HuH-7.5 (cell line): Measurements from ENCODE around the gene STK32B.
"Not testable (repeated sequence)": the region's sequence is repeated elsewhere in the genome, so short reads cannot be mapped to it uniquely, and the experiment has no call there.

Source experiments
- DNase-seq: peaks from one replicate; pipeline ENCODE4 v3.0.0; 2011; ENCODE audit warnings: low spot score

The STK32B gene

DNA sequence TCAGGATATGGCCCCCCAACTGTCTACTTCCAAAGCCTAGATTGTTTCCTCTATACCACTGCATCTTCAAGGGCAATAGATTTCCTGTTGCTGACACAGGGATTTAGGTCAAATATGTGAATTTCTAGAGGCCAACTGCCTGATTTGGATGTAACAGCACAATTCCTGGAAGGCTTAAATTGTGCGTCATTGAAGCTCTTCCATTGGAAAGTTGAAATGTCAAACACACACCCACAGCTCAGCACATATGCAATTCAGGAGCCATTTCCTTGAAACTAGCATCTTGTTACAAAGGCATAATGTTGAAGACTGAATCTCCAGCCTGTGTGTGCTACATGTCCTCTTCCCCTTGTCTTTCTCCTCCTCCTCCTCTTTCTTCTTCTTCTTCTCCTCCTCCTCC lies 158.6 kb downstream of the STK32B start:
- no peak for DNase-seq

DNA sequence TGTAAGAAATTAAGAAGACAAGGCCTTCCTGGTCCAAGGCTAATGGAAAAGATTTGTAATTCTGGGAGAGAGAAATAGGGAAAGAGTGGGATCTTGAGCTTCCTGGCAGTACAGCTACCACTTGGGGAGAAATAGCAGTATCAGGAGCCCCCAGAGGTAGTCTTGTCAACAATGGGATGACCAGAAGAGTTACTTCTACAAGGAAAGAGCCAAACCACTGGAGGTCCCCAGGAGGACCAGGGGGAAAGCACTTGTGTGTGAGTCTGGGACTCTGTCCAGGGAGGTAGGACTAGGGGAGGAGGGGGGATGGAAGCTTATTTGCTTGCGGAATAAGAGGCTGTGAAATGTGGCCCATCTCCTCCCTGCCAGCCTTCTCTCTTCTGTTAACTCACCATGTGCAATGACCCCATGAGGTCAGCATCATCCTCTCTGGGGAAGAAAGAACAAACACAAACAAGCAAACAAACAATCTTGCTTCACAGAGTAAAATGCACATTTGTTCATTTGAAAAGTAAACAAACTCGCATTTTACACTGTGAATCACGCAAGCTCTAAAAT lies 160.1 kb downstream of the STK32B start:
- DNase-seq, result no peak

DNA sequence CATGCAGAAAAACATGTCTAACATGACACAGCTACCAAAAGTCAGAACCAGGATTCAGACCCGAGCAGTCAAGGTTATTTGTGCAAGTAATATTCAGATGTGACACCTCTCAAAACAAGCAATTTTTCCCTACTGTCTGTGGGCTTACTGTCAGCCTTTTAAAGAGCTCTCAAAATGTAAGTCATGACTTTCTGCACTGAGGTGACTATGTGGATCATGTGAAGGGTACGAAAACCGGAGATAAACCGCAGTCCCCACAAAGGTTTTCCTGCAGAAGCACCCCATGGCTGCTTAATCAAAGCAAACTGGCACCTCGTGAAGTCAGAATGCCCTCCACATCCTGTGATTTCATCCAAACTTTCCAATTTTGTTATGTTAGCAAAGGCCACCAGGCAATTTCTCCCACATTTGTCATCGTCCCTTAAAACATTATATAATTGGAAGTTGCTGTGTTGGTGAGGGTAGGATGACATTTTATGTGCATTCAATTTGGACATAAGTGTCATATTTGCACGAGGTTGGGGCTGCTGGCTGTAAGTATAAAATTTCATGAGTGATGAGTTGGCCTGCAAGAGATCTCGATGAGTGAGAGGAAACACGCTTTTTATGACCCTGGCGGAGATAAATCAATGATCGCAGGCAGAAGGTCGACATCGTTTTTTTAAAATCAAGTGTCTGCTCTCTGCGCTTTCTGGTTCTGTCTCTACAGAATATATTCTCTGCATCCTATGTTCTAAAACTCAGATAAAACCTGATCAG lies 161.2 kb downstream of the STK32B start:
- DNase-seq, result no peak

DNA sequence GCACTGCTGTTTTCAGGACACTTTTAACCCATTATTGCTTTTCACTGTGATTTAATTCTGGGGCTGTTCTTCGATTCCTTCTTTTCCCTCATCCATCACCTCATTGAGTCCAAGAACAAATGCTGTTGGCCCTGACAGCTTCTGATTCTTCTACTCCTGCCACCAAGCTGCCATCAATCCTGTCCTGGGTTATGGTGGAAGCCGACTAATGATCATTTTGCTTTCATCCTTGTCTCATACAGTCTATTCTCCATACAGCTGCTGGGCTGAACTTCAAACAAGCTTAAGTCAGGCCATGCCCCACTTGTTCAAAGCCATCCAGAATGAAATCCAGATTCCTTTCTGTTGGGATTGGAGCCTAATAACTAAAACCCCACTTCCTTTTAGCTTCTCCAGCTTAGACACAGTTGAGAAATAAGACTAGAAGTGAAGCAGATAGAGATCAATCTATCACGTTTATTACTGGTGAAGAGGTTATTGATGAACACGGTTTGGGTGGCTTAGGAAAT lies 161.9 kb downstream of the STK32B start:
- no peak for DNase-seq

DNA sequence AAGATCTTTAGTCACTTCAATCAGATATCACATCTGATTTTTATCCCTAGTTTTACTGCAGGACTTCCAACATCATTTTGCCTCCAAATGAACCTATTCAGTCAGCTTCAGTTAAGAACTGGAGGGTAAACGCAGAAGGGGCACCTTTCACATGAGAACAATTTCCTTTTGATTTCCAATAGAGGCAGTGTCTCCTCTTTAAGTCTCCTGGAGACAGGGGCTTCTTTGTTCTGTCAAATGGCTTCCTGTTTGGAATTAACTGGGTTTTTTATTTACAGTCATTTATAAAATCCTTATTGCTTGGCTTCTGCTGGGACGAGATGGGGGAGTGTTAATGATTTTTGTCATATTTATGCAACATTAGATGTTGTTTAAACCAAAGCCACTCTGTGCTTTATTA lies 164.0 kb downstream of the STK32B start:
- no peak for DNase-seq

DNA sequence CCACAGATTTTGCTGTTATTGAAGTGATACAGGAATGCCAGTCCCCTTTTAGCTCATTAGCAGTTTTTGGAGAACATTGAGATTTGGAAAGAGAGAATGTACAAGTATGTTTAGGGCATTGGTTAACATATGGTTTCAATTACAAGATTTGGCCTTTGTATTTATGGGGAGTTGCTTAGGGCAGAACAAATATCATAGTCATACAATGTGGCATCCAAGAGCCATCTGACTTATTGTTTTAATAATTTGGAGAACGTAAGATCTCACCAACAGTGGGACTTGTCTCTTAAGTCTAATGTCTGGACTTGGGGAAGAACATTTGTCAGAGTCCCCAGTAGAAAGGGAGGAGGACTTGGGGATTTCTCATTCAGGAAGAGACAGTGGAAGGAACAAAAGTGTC lies 166.1 kb downstream of the STK32B start:
- DNase-seq, result no peak

DNA sequence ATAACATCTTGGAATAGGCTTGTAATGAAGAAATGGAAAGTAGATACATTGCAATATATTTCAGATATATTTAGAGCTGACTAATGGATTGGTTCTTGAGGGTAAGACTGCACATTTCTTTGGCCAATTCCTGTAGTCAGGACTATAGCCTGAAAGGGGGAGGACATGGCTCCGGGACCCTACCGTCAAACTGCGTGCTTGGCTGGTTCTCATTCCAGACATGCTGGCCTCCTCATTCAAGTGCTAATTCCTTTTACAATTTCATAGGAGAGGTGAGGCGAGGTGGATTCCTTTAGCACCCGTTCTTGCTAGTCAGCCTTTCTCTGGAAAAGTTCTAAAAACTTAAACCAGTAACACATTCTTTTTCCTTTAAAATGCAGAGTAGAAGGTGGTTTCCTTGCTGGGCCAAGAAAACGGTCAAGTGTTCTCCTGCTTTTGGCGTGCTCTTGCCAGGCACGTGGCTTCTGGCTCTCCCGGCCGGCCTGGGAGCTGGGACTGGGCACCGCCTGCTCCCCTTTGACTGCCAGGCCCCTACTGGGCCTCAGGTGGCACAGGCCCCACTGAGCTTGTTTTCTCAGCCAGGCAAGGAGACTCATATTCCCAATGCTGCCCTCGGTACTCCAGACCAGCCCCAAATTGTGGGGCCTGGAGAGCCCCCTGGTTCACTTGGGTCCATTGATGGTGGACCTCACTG lies 167.2 kb downstream of the STK32B start:
- no peak for DNase-seq

DNA sequence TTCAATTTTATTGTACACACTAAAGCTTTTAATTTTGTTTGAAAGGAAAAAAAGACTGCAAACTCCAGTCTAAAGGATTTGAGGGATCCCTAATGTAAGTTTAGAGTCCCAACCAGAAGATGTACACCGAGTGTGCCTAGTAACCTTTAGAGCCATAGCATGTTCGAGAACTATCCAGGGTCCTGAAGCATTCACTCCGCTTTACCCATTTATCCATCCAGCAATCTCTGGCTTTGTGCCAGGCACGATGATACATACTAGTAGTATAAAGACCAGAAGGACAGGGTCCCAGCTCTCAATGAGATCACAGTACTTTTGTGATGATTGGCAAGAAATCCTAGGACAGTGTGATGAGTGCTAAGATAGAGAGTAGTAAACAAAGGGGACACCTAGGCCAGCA lies 168.7 kb downstream of the STK32B start:
- no peak for DNase-seq

DNA sequence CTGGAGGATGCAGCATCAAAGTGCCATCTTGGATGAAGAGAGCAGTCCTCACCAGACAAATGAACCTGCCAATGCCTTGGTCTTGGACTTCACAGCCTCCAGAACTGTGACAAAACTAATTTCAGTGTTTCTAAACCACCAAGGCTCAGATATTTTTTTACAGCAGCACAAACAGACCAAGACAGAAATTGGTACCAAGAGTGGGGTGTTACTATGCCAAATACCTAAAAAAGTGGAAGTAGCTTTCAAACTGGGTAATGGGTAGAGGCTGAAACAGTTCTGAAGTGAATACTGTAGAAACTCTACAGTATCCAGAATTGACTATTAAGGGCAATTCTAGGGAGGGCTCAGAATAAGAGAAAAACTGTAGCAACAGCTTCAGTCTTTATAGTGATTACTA lies 170.8 kb downstream of the STK32B start:
- no peak for DNase-seq

DNA sequence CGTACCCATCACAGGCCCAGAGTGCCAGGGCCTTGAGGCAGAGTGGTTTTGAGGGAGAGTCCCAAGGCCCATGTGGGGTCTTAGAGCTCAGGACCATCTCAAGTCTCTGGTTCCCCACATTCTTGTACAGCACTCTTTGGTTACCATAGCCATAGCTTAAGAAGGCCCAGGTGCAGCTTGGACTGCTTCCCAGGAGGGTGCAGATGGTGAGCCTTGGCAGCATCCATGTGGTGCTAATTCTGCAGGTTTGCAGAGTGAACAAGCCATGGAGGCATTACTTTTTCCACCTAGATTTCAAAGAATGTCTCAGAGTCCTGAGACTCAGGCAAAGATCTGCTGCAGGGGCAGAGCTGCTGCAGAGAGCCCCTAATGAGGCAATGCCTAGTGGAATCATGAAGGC lies 171.7 kb downstream of the STK32B start:
- no peak for DNase-seq

DNA sequence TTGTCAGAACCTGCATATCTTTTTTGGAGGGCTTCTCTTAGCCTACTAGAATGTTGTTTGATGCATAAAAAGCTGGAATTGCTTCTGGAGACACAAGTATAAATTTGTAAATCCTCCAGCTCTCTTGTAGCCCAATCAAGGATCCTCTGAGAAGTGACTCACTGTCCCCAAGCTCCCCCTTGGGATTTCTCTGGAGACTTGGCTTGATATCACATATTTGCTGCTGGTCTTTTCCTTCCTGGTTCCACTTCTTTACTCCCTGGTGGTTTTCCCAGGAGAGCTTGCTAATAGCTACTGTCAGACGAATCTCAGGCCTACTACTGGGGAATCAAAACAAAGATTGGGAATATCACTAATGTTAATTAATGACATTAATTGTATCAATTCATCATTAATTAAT lies 173.1 kb downstream of the STK32B start:
- DNase-seq, result no peak

DNA sequence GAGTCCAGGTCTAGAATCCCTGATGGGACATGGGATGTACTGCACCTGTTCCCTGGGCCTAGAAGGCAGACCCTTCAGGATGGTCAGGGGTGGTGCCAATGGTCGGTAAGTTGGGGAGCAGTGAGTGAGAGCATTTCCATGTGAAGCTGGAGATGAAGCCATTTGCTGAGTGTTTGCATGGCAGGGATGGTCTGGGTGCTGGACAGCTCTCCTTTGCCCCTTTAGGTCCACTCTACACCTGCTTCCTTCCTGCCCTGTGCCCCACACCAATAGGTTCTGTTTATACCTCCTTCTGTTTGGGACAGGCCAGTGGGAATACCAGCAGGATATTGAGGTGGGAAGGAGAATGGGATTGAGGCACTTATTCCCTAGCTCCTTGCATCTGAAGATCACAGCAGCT lies 181.3 kb downstream of the STK32B start:
- no peak for DNase-seq

DNA sequence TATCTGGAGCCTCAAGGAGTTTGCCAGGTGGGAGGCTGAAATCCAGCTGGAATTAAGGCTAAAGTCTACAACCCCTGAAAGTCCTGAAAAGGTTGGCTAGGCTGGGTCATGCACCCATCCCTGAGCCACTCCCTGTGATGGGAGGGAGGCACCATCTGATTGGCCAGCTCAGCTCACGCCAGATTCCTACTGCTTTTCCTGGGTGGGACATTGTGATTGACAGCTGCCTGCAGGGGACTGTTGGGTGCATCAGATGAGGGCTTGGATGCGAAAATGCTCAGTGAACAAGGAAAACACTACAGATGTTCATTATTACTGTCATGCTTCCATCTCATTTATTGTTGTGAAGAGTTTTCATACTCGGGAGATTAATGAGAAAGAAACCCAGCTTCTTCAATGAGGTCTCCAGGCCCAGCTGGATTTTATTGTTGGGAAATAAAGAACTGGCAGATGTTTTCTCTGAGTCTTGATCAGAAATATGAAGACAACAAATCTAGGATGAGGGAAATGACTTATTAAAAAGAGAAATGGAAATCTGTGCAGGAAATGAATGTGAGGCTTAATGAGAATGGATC lies 185.9 kb downstream of the STK32B start:
- DNase-seq, result no peak

DNA sequence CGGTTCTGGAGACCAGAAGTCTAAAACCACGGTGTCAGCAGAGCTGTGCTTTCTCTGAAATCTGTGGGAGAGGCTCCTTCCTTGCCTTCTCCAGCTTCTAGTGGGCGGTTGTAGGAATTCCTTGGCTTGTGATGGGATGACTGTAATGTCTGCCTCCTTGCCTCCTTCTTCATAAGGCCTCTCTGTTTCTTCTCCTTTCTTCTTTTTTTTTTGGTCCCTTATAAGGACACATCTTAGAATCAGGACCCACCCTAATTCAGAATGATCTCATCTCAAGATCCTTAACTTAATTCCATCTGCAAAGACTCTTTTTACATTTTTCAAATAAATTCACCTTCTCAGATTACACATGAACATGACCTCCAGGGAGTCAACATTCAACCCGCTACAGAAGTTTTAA lies 186.9 kb downstream of the STK32B start:
- no peak for DNase-seq

DNA sequence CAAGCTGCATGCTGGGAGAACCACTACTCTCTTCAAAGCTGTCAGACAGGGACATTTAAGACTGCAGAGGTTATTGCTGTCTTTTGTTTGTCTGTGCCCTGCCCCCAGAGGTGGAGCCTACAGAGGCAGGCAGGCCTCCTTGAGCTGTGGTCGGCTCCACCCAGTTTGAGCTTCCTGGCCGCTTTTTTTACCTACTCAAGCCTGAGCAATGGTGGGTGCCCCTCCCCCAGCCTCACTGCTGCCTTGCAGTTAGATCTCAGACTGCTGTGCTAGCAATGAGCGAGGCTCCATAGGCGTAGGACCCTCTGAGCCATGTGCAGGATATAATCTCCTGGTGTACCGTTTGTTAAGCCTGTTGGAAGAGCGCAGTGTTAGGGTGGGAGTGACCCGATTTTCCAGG lies 195.8 kb downstream of the STK32B start:
- DNase-seq, result not testable (repeated sequence)

DNA sequence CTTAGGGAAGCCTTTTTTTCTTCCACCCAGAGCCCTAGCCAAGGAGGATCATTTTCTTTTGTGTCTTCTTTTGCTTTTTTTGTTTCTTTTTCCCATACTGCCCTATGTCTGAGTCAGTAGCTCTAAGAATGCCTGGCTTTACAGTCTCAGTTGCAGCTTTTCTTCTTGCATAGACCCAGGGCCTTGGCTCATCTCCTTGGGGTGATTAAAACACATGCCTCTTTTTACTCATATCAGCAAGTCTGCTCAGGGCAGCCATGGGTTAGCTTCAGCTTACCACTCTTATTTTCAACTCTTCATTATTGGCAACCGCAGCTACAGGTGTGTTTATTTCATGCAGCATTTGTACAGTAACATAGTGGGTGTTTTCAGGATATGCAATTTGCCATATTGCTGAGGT lies 196.5 kb downstream of the STK32B start:
- no peak for DNase-seq

DNA sequence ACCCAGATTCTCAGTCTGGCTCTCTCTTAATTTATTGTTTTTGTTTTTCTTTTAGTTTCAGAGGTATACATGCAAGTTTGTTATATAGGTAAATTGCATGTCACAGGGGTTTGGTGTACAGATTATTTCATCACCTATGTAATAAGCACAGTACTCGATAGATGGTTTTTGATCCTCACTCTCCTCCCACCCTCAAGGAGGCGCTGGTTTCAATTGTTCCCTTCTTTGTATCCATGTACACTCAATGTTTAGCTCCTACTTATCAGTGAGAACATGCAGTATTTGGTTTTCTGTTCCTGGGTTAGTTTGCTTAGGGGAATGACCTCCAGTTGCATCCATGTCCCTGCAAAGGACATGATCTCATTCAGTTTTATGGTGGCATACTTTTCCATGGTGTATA lies 198.4 kb downstream of the STK32B start:
- no peak for DNase-seq

DNA sequence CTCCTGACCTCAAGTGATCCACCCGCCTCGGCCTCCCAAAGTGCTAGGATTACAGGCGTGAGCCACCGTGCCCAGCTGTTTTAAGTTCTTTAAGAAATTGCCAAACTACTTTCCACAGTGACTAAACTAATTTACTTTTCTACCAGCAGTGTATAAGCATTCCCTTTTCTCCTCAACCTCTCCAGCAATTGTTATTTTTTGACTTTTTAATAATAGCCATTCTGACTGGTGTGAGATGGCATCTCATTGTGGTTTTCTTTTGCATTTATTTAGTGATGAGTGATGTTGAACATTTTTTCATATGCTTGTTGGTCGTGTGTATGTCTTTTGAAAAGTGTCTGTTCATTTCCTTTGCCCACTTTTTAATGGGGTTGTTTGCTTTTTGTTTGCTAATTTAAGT lies 199.3 kb downstream of the STK32B start:
- not testable (repeated sequence) for DNase-seq

DNA sequence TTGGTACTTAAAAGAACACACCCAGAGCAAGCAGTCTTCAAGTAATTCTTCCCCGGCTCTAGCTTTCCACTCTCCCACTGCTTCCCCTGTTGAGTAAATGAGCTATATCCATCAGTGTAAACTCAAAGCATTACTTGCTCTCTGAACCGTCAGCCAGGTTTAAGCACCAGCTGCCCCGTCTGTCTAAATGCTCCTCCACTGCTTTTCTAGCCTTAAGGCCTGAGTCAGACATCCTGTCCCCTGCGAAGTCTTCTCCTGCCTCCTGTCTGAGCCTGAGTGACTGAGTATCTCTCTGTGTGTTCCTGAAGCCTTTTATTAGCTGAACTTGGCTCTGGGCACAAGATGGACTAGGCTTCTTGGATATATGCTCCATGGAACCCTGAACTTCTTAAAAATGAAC lies 205.1 kb downstream of the STK32B start:
- no peak for DNase-seq

DNA sequence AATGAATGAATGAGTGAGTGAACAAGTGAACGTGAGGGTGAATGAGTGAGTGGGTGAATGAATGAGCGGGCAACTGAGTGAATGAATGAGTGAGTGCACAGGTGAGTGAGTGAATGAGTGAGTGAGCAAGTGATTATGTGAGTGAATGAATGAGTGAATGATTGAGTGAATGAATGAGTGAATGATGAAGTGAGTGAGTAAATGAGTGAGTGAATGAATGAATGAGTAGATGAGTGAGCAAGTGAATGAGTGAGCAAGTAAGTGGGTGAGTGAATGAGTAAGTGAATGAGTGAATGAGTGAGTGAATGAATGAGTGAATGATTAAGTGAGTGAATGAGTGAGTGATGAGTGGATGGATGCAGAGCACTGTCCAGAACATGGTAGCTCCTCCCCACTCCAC lies 205.8 kb downstream of the STK32B start:
- no peak for DNase-seq

DNA sequence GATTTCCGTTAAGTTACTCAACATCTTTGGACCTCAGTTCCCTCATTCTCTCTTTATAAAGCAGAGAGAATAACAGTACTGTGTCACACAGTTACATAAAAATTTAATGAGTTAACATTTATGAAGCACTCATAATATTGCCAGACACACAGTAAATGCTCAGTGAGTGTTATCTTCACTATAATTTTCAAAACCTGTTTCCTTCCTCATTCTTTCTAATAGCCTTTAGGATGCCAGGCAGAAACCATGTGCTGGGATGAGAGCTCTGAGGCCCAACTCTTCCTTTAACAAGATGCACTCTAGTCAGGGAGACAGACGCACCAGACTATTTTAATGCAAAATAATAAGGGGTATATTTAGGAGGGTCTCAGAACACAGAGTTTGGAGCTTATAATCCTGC lies 208.2 kb downstream of the STK32B start:
- no peak for DNase-seq

DNA sequence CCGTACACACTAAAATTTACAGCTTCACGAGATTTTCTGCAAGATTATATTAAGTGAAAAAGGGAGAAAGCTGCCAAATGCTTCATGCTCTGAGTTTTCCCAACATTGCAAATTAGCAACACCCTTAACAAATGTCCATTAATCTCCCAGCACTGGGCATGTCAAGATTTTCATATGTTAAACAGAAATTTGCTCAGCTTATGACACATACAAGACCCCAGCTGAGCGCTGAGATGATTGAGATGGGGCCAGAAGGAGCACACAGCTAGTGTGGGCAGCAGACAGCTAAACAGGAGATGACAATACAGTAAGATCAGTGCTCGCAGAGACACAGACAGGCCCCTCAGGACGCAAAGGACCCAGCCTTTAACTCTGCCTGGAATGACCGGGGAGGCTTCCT lies 208.8 kb downstream of the STK32B start:
- DNase-seq, result no peak

DNA sequence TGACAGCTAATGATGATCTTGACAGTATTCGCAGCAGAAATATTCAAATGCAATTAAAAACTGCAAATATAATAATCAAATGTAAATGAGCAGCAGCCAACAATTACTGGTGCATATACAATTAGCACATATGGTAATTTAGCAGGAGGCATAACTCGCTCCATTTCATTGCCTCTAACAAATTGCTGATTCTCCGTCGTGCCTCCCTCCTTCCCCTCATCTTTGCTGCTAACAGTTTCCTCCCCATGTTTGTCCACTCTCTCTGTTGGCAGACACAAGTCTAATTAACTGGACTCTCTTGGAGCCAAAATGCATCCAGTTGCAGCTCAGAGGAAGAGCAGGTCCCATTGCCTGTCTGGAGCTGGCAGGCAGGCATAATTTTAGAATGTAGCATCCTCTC lies 210.6 kb downstream of the STK32B start:
- no peak for DNase-seq
